ENCODE data around the gene ZBTB37.
"Not testable (repeated sequence)": the region's sequence is repeated elsewhere in the genome, so short reads cannot be mapped to it uniquely, and the experiment has no call there.

Gene ZBTB37

DNA sequence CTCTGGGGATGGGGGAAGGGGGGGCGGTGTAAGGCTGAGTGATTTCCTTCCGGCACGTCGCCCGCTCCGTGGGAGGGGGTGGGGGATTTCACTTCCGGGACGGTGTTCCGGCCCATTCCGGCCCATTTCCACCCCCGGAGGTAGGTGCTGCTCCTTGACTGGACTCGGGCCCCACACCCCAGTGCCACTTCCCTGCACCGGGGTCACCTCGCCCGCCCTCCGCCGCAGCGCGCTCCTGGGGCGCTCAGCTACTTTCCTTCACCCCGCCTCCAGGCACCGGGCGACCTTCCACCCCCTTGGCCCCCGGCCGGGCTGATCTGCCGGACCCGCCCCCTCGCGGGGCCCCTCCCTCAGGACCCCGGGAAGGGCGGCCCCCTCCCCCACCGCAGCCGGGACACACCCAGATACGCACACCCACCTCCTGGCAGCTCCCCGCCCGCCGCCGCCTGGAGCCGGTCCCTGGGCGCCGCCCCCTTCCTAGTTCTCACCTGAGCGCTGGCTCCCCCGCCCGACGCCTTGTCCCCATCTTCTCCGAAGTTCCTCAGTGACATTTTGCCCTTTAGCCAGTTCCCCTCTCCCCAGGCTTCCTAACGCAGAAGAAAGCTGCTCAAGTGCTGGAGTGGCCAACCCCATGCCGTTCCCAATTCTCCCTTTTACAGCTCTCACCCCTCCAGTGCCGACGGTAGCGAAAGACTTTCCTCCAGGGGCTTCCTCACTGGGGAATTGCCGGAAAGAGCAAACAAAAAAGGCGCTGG, at the start of gene ZBTB37:
Gene ZBTB37, plus strand, starts transcription at position 115 of the 755 bp plus-strand sequence. CDS start 1,846 bp downstream, outside the sequence.
- peak; percentile 50 for DNase-seq (ENCODE audit: low read depth)

DNA sequence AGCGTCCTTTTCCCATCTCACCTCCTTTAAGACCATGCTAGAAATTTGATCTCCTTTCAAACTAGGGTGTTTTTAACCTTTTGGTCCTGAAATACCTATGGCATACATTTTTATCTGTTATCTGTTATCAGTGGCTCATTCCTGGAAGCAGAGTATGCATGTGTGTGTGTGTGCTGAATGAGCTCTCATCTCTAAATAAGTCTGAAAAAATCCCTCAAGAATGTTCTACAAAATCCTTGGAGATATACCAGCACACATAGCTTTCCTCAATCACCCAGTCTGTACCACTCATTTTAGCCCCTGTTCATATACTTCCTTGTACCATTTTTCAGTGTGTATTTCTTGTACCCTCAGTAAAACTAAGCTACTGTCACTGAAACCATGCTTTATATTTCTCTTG, 49.7 kb upstream of the ZBTB37 start:
- no peak for DNase-seq (ENCODE audit: low read depth)

DNA sequence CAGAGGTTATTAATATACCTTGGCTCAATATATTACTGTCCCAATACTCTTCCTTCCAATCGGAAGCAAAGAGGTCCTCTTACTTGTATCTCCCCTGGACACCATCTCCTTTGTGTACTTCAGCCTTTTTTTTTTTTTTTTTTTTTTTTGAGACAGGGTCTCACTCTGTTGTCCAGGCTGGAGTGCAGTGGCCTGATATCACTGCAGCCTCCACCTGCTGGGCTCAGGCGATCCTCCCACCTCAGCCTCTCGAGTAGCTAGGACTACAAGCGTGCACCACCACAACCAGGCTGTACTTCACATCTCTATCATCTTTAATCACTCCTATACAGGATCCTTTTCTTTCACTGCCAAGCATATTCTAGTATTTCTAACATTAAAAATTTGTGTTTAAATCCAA, 46.5 kb upstream of the ZBTB37 start:
- no peak for DNase-seq (ENCODE audit: low read depth)

DNA sequence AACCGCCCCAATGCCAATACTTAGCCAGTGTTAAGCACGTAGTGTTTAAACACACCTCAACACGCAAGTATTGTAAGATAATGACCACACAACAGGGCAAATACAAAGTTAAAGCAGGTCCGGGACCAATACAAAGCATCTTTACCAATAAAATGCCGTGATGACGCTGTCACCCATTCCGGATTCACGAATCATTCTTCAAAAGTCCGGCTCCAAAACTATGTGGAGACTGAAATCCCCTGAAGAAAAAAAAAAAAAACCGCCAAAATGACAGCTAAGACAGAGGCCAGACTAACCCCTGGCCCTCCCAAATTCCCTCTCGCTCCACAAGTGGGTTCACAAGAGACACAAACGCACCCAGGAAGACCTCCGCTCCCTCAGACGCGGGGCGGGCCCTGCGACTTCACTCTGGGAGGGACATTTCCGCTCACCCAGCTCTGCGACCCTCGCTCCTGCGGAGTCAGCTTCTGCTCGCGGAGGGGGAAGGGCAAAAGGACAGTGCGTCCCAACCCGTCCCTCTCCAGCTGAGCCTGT, 44.3 kb upstream of the ZBTB37 start:
- DNase-seq (ENCODE audit: low read depth): peak; percentile 30

DNA sequence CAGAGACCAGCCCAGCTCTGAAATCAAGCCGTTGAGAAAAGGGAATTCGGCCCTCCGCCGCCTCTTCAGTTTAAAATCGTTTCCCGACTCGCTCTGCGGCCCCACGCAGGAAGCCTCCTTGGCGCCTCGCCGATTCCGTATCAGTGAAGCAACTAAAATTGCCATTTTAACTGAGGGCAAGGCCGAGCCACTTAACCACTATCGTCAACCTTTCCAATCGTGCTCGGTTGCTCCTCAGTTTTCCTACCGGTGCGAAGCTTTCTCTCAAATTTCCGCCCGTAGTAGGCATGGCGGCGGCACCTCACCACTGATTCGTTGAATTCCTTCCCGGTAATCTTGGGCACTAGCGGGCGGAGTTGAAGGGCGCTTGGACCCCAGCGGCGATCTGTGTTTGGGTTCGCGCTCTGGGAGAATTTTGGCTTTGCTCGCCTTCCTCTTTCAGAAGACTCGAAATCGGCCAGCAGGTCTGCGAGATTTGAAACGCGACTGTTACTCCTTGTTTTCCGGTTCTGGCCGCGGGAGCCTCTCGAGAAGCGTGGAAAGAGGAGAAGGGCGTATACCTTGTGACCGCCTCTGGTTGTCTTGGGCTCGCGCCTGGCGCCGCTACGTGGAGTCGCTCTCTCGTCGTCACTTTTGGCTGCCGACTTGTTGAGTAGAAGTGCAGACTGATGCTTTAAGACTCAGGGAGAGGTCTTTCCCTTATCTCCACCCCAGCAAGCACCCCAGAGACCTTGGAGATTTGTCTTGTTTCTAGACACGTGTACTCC, 43.7 kb upstream of the ZBTB37 start, which contains the start of the genes CENPL and DARS2:
Gene CENPL, minus strand, starts transcription at position 569 of the 767 bp plus-strand sequence. CDS start 13,584 bp downstream, outside the sequence.
Gene DARS2, plus strand, starts transcription at position 359 of the 767 bp plus-strand sequence. CDS start 557 bp downstream, outside the sequence.
- DNase-seq (ENCODE audit: low read depth): peak; percentile 99

DNA sequence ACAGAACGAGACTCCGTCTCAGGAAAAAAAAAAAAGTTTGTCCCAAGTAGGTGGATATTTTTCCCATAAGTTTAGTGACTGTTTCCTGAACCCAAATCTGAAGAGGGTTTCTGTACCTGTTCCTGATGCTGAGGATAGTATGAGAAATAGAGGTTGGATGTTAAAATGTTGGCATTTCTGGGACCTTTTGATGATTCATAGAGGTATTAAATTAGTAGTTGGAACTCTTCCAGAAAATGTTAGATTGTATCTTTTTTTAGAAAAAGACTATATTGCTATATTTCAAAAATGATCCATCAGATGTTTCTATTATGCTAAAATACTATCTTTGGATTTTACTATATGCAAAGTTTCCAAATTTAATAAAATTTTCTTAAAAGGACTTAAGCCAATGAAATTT, 40.6 kb upstream of the ZBTB37 start:
- DNase-seq (ENCODE audit: low read depth): peak; percentile 8

DNA sequence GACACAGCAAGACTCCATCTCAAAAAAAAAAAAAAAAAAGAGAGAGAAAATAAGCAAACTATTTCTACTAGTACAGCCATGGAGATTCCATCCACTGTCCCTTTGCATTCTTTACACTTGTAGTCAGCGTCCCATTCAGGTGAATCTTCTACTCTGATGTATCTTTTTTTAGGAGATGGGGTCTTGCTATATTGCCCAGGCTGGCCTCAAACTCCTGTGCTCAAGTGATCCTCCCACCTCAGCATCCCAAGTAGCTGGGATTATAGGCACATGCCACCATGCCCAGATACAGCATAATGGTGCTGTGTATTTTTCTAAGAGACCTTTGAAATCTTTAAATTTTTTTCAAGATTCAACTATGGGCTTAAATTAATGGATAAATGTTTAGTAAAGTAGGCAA, 35.4 kb upstream of the ZBTB37 start:
- DNase-seq (ENCODE audit: low read depth): no peak

GRCh38 chr1:173852105-173852504, 16.1 kb upstream of the ZBTB37 start:
- DNase-seq (ENCODE audit: low read depth): peak; percentile 27

GRCh38 chr1:173853074-173853473, 15.1 kb upstream of the ZBTB37 start:
- peak; percentile 88 for DNase-seq (ENCODE audit: low read depth)

DNA sequence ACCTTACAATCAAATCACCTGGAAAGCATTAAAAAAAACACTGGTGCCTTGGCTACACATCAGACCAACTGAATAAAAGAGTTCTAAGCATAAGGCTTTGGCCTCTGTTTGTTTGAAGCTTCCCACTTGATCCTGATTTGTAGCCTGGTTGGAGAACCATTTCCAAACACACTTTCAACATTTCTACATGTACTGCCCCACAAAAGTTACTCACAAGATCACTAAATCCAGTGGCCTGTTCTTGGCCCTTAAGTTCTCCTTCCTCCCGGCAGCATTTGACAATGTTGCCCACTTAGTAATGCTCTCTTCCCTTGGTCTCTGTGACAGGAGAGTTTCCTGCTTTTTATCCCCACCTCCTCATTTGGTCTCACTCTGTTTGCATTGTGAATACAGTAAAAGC, 12.2 kb upstream of the ZBTB37 start:
- DNase-seq (ENCODE audit: low read depth): no peak

DNA sequence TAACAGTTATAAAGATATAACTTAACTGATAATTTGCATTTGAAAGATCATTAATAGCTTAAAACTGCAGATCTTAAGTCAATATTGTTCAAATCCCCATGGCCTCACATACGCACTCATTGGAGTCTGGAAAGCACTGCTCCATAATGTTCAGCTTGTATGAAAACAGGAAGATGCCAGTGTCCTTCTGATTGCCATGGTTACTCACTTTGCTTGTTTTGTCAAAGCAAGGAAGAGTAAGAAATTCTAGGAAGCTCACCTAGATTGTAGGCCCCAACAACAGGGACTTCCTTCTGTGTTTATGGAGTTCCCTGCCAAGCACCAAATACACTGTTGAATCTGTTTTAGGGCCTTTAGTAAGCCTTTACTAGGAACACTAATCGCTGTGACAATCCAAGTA, 11.3 kb upstream of the ZBTB37 start:
- peak; percentile 21 for DNase-seq (ENCODE audit: low read depth)

GRCh38 chr1:173857363-173857917, 10.7 kb upstream of the ZBTB37 start:
- peak; percentile 30 for DNase-seq (ENCODE audit: low read depth)

DNA sequence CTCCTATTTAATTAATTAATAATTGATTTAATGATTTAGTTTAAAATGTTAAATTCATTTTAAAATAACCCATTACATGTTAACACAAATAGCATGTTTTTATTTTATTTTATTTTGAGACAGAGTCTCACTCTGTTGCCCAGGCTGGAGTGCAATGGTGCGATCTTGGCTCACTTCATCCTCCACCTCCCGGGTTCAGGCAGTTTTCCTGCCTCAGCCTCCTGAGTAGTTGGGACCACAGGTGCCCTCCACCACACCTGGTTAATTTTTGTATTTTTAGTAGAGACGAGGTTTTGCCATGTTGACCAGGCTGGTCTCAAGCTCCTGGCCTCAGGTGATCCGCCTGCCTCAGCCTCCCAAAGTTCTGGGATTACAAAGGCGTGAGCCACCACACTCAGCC, 8.6 kb upstream of the ZBTB37 start:
- DNase-seq (ENCODE audit: low read depth): not testable (repeated sequence)

GRCh38 chr1:173860065-173860464, 8.1 kb upstream of the ZBTB37 start:
- no peak for DNase-seq (ENCODE audit: low read depth)

- DNase-seq (ENCODE audit: low read depth): no peak
Observed at GRCh38 chr1:173861731-173862145, 6.4 kb upstream of the ZBTB37 start.

- DNase-seq (ENCODE audit: low read depth): not testable (repeated sequence)
Observed at GRCh38 chr1:173862146-173862768, 5.9 kb upstream of the ZBTB37 start.

GRCh38 chr1:173862769-173863223, 5.4 kb upstream of the ZBTB37 start:
- DNase-seq (ENCODE audit: low read depth): peak; percentile 16

DNA sequence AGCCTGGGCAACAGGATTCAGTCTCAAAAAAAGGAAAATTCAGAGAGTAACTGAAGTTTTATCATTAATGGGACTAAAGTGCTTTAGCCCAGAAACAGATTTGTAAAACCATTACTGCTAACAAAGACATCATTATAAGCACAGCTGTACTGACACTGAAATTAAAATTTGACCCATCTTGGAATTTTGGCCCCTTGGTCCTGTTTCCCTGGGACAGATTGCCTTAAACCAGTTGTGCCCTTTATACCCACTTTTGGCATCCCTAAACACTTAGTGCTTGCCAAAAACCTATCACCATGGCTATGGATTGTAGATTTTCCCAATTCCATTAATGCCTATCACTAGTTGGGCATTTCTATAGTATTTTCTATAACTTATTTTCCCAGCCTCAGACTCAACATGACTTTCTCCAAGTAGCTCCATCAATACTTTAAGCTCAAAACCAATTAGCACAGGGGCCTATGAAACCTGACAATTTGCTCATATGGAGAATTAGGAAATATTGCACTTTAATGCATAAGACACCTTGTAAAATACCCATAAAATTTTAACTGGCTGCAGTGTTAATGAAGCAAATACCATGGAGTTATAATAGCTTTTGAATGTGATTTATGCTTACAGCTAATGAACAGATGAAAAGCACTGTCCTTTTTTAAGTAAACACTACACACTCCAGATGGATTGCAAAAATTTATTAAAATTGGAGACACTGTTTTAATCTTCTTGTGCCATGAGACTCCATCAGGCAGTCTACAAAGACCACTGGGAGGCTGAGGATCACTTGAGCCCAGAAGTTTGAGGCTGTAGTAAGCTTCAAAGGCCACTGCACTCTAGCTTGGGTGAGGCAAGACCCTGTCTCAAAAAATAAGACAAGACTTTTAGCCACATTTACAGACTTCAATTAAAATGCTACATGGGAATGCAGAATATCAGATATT, 4.7 kb upstream of the ZBTB37 start:
- DNase-seq (ENCODE audit: low read depth): no peak

DNA sequence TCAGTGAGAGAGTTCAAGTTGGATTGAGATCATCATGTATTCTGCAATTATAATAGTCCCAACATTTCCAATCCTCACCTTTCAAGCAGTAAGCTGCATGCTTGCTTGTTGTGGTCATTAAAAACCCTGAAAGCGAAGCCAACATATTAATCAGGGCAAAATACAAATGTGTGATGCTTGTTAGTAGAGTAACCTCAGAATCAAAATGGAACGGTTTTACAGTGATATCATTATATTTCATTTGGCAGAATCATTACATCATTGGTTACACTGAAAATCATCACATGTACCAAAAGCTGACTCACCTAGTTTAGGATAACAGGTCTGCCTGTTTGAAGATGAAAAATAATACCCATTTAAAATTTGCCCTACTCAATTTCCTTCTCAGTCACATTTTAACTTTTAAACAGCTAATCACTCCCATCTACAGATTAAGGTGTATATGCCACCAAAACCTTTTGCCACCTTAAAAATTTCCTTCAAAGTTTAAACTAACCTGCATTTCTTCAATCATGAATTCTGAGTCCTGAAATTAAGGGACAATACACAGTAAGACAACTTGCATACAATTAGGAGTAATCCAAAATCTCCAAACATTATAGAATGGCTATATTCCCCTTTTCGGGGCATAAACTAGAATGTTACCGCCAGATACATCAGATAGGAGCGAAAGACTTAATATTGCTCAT, 3.9 kb upstream of the ZBTB37 start:
- DNase-seq (ENCODE audit: low read depth): peak; percentile 41

Data from iris pigment epithelial cell (primary cell).